Hematopoietic multipotent progenitor cell treated with erythropoietin and hydrocortisone succinate and interleukin-3 and kit ligand, for 8 days (in vitro differentiated cells): ENCODE measurements around the gene DYNC2H1.

Experiments used
- DNase-seq: peaks from one replicate; pipeline ENCODE4 v3.0.0-alpha.2; 2015

The DYNC2H1 gene

DNA sequence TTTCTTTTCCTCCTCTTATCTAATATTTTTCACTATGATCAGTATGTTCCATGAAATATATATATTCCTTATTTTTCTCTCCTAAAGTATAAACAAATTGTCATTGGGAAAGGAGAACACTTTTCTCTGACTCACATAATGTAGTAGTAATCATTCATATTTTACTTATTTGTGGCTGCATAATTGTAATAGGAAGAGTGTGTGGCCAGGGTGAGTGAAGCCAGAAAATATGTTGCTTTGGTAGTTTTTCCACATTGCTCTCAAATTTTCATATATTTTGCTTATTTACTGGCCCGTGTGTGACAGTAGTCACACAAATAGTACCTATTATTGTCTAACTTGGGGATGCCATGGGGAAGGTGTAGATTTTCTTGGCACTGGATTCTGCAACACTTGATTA, 172.1 kb downstream of the DYNC2H1 start:
- DNase-seq = no peak

DNA sequence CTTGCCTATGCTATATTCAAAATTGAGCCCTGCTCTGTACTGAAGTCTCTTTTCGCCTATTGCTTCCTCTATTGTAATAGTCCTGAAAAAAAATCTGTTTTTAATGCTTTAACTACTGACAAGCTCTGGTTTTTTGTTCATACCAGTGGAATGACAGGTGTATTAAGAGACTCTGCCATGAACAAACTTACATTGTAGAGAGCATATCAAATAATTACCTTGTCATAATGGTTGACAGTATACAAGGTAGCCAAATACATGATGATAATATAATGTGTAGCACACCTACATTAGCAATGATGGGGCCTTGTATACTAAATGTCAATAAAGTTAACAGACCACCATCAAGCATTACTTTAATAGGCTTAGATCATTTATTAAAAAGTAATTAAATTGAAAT, 175.0 kb downstream of the DYNC2H1 start:
- no peak for DNase-seq

DNA sequence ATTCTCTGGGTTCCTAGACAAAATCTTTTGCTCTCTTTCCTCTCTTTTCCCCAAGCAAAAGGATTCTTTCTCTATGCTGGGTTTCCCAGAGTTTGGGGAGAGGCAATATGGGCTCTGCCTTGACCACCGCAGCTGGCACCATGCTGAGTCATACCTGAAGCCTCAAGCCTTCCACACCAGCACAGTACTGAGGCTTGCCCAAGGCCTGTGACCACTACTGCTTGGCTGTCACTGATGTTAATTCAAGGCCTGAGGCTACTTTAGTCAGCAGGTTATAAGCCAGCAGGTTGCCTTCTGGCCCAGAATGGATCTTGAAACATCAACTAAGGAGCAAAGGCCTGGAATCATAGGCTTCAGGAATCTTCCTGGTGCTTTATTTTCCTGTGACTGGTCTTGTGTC, 185.3 kb downstream of the DYNC2H1 start:
- DNase-seq = no peak

DNA sequence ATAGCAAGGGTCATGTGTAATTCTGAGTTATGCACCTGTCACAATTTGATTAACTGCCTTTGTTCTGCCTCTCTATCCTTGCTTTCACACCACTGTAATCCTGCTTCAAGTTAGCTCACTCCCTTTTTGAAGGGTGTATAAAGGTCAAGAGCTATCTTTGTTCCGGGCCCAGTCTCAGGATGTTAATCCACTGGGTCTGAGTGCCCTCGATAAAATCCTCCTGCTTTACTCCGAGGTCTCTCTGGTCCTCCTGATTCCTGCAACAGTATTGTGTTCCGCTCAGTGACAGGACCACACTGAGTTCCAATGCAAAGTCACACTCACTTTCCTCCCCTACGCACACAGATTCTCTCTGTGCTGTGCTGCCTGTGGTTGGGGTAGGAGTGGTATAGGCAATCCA, 186.5 kb downstream of the DYNC2H1 start:
- no peak for DNase-seq

DNA sequence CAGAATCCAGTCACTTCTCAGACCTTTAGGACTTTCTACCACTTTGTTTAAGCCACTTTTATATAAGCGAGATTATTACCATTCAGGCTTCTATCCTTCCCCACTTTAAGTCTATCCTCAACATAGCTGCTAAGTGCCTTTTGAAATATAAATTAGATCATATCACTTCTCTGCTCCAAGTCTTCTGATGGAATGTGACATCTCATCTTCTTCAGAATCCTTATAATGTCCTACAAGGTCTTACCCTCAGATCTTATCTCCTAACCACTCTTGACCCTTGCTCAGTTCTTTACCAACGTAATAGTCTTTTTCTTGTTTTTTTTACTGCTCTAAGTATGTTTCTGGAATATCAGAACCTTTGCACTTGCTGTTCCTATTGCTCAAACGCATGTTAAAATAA, 188.7 kb downstream of the DYNC2H1 start:
- no peak for DNase-seq

DNA sequence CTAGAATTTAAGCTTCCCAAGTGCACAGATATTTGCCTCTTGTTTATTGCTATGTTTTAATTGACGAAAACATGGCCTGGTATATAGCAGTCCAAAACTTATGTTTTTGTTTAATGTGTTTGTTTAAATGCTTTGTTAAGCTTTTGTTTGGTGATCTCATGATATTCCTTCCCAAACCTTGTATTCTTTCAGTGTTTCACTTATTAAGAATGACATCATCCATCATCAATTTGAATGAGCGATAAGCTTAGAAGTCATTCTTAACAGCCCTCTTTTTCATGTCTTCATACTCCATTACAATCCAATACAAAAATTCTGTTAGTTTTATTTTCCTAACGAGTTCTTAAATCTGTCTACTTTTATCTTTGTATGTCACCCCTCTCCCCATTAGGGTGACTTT, 206.0 kb downstream of the DYNC2H1 start:
- no peak for DNase-seq

DNA sequence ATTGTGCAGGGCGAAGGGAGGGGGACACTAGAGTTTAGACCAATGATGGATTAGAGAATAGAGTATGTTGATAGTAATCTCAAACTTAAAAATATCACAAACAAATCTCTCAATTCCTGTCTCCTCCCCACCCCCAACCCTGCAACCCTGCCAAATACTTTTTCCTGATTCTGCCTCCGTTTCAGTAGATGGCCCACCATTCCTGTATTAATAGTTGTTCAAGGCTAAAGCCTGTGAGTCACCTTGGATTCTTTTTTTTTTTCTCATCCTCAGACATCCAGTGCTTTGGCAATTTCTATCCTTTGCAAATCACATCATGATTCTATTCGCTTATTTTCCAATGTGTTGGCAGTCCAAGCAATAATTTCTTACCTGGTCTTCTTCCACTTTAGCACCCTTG, 207.9 kb downstream of the DYNC2H1 start:
- no peak for DNase-seq

DNA sequence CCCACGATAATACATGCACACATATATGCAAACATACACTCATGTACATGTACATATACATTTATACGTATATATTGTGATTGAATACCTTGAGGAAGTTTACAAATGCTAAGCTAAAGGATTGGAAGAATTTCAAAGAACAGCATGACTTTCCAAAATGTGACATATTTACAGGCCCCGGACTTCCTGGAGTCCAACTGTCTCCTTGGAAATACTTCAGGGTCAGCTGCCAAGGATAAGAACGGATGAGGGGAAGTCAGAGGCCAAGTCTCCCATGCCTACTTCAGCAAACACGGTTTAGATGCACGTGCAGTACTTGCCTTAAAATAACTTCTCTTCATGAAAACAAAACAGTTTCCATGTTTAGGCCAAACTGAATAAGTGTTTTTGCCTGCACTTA, 213.6 kb downstream of the DYNC2H1 start:
- no peak for DNase-seq

DNA sequence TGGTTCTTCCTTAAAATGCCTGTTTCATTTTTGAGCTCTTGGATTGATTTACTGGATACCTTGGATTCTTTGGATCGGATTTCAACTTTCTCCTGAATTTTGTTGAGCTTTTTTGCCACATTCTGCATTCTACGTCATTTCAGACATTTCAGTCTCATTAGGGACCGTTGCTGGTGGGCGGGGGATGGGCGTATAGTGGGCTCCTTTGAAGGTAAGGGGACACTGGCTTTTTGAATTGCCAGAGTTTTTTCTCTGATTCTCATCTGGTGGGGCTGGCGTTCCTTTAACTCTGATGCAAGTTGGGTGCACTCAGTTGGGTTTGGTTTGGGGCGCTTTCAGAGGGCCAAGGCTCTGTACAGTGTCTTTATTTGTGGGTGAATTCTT, 216.5 kb downstream of the DYNC2H1 start:
- no peak for DNase-seq

DNA sequence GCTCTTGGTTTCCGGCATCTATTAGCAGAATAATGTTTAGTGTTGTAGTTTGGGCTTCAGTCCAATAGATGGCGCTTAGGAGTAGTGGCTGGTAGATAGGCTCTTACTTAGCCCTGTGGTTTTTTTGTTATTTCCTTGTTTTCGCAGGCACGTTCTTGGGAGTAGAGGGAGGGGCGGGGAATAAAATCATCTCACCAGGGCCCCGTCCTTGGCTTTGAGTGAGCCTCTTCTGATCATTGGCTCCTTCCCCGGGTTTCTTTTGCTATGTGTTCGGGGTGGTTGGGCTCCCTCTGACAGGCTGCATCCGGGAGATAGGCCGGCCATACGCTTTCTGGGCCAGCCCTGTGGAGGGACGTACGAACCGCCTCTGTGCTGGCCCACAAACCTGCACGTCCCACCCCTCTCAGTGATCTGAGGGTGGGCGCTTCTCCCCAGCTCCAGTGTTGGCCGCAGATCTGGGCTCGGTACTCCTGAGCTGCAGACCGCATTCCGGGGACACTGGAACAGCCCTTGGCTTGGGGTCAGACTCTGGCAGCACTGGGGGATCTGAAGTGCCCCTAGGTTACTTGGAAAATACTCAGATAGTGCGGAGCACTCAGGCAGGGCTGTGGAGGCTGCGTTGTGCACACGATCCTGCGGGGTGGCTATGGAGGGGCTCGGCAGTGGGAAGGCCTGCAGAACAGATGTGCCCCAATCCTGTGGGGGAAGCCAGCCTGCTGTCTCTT, 217.0 kb downstream of the DYNC2H1 start:
- peak; percentile 83 for DNase-seq

DNA sequence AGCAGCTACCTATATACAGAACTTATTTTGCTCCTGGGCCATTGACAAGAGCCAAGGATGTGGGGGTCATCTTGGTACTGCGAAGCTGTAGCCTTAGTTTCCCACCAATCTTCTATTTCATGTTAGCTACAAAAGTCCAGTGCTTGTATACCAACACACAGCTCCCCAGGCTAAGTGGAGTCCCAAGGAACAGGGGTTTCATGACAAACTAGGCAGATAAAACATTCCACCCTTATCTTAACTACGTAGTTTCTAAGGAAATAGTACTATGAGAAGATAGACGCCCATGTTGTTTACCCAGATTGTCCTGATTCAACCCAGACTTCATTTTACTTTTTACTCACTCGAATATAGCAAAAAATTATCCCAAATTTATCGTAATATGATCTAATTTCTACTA, 218.5 kb downstream of the DYNC2H1 start:
- no peak for DNase-seq

DNA sequence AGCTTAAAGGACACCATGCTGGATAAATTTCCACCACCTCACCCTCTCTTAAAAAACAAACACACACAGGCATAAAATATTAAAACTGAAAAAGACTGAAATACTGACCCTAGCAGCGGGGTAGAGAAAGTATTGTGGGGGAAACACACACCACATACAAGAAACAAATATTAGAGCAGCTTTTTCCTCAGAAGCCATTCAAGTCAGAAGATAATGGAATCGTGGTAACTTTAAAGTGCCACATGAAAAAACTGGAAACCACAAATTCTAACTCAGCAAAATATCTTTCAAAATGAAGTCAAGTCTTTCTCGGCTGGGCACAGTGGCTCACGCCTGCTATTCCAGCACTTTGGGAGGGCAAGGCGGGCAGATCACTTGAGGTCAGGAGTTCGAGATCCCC, 223.2 kb downstream of the DYNC2H1 start:
- no peak for DNase-seq

DNA sequence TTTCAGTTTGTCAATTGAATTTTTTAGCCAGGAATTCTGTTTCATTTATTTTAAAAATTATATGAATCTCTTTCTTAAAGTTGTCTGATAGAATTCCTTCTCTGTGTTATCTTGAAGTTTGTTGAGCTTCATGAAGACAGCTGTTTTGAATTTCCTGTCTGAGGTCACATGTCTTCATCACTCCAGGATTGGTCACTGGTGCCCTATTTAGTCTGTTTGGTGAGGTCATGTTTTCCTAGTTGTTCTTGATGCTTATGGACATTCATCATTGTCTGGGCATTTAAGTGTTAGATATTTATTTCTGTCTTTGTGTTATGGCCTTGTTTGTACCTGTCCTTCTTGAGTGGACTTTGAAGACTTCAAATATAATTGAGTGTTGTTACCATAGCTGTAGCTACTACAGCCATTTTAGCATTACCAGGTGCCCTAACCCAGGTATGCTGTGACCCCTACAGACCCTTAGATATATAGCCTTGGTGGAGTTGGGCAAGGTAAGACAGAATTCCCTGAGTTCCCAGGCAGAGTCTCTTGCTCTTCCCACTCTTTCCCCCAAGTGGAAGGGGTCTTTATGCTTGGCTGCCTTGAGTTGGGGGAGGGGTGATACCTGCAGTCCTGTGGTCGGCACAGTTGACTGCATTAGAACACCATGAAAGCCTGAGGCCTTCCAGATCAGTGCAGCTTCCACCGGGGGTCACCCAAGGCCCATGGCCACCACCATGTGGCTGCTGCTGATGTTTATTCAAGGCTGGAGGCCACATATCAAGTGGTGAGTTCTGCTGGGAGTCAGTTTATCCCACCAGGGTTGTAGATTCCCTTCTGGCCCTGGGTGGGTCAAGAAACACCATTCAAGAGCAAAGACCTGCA, 229.6 kb downstream of the DYNC2H1 start:
- DNase-seq = peak; percentile 5

DNA sequence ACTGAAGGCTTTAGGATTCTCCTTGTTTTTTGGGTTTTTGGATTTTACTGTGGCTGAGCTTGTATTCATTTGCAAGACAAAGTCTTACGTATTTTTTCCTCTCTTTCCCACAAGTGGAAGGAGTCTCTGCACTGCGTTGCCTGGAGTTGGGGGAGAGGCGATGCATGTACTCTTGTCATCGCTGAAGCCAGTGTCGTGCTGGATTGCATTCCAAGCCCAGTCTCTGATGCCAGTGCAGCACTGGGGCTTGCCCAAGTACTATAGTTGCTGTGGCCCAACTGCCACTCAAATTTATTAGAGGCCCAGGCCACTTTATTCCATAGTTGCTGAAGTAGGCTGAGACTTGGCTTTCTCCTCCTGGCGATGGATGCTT, 230.2 kb downstream of the DYNC2H1 start:
- DNase-seq = no peak

DNA sequence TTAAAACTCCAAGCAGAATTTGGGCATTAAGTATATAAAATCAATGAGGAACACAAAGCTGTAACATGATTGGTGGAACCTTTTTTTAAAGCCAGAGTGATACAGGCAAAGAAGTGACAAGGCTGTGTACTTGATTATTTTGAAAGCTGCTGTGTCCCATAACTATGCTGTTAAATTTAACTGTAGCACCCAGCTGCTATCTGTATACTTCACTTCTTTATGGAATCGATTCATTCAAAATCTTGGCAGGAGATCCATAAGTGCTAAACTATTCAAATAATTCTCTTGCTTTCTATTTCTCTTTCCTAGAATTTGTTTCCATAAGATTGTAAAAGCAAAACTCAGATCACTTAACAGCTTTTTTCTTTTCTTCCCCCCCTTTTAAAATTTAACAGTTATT, 231.7 kb downstream of the DYNC2H1 start:
- no peak for DNase-seq

DNA sequence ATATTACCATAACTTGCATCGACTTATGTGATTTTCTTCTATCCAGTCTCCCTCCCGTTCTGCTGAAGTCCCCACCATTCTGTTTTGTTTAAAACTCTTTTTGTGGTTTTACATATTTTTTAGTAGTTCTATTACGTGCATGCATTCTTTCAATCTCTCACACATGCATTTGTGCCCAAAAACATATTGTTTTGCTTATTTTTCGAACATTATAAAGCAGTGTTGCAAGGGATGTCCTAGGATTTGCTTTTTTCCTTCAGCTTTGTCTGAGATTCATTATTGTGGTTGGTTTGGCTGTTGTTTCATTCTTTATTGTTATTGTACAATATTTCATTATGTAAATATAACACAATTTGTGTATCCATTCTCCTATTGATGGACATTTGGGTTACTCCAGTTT, 235.7 kb downstream of the DYNC2H1 start:
- DNase-seq = no peak

DNA sequence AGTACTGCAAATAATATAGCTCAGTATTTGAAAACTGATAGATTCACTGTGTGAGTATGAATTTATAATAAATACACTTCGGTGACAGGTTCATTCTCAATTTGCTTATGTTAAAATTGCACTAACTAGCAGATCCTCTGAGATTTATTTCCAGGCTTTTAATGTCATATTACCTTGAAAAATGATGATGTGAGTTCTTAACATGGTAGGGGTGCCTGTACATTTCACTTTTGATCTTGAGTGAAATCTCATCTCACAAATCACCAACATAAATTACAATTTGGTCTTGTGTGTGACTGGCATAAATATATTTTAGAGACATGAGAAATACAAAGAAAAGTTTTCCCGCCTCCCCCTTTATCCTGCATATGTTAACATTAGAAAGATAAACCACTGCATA, 240.4 kb downstream of the DYNC2H1 start:
- DNase-seq = no peak

DNA sequence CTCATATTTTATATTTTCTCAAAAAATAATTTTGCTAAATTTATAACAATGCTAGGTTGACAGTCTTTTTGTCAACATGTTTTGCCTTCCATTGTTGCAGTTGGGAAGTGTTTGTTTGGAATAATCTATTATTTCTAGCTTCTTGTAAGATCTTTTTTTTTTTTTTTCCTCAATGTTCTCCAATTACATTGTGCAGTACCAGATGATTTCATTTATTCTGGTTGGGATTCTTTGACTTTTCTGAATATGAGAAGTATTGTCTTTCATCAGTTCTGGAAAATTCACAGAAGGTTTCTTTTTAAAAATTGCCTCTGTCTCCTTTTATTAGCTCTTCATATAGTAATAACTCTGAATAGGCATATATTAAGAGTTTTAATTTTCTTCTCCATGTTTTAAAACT, 245.4 kb downstream of the DYNC2H1 start:
- no peak for DNase-seq

DNA sequence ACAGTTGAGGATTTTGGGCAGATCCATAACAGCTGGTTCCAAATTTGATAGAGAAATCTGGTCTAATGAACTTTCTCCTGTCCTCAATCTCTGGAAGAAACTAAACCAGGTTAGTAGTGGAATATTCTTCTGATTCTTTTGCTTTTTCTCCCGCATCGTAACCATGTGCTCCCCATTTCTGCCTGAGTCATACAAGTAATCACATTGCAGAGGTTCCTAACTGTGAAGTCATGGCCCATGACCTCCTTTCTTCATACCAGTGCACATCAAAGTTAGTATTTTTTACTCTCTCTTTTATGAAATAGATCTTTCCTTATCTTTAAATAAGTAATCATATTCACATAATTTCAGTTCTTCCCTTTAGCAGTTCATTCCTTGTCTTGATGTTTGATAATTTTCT, 249.0 kb downstream of the DYNC2H1 start:
- no peak for DNase-seq

DNA sequence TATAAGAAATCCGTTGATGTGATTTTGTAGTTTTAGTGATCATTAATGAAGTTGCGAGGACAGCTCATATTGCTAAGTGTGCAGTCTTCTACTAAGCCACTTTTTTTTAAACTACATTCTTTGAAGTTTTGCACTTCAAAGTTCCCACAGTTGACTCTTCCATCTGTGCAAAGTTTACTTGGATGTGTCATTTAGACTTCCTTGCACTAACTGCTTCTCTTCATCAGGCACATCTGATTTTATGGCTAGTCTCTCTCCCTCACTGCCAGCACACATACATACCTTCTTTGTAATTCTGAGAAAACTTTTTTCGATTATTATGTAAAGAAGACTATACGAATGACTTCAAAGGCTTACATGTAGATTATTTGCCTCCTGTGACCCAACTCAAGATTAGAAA, 250.0 kb downstream of the DYNC2H1 start:
- no peak for DNase-seq

DNA sequence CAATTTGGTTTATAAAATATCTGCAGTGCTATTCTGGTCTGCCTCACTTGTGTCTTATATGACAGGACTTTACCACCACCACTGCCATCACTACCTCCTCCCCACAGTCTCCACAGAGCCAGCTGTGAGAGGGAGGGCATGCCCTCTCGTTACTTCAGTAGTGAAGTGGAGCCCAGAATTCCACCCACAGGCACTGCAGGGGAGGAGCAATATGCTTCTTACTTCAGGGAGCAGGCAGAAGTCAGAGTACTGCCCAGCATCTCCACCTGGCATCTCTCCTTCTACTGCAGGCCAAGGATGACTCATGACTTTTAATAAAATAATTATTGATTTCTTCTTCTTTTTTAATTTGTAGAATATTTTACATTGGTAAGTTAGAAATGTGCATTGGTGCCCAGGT, 255.5 kb downstream of the DYNC2H1 start:
- no peak for DNase-seq

DNA sequence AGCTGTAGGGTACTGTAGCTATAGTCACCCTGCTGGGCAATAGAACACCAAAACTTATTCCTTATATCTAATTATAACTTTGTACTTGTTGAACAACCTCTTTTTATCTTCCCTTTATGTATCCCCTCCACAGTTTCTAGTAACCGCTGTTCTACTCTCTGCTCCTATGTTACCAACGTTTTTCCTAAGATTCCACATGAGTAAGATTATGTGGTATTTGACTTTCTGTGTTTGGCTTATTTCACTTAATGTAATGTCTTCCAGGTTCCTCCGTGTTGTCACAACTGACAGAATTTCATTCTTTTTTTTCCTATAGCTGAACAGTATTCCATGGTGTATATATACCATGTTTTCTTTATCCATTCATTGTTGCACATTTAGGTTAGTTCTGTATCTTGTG, 258.4 kb downstream of the DYNC2H1 start:
- no peak for DNase-seq

DNA sequence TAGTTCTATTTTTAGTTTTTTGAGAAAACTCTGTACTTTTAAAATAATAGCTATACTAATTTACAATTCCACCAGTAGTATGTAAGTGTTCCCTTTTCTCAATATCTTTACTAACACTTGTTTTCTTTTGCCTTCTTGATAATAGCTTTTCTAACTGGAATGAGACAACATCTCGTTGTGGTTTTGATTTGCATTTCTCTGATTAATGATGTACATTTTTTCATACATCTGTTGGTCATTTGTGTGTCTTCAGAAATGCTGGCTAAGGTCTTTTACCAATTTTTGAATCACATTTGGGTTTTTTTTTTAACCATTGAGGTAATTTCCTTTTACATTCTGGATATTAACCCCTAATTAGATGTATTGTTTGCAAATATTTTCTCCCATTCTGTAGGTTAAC, 258.9 kb downstream of the DYNC2H1 start:
- no peak for DNase-seq

DNA sequence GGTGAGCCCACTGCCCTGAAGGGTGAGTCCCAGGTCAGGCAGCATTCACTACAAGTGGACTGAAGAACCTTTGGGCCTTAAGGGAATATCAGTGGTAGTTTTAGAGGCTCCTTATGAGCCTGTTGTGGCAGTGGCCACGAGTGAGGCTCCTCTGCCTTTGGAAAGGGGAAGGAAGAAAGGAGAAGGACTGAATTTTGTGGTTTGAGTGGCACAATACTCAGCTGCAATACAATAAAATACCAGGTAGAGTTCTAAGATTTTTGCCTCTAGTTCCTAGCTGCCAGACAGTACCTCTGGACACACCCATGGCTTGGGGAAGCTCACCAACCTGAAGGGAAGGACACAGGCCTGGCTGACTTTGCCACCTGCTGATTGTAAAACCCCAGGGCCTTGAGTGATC, 260.9 kb downstream of the DYNC2H1 start:
- DNase-seq = no peak

DNA sequence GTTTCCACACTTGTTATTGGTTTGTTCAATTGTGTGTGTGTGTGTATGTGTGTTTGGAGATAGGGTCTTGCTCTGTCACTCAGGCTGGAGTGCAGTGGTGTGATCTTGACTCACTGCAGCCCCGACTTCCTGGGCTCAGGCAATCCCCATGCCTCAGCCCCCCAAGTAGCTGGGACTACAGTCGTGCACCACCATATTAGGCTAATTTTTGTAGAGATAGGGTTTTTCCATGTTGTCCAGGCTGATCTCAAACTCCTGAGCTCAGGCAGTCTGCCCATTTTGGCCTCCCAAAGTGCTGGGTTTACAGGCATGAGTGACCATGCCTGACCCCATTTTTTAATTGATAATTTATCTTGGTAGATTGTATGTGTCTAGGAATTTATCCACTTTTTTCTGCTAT, 263.7 kb downstream of the DYNC2H1 start:
- DNase-seq = no peak
